ENCODE data around the gene MSANTD2.

GRCh38 chr11:124754710-124755109 is 45.5 kb downstream of the MSANTD2 start:
- TF ChIP-seq POLR2A (IDR thresholded peaks at IDR 0.05), result no peak
- no peak for TF ChIP-seq CTCF (IDR thresholded peaks at IDR 0.05)

Measured in right lobe of liver (tissue), 4 donors.